Measurements from ENCODE around the gene DUS1L.

DUS1L gene

DNA sequence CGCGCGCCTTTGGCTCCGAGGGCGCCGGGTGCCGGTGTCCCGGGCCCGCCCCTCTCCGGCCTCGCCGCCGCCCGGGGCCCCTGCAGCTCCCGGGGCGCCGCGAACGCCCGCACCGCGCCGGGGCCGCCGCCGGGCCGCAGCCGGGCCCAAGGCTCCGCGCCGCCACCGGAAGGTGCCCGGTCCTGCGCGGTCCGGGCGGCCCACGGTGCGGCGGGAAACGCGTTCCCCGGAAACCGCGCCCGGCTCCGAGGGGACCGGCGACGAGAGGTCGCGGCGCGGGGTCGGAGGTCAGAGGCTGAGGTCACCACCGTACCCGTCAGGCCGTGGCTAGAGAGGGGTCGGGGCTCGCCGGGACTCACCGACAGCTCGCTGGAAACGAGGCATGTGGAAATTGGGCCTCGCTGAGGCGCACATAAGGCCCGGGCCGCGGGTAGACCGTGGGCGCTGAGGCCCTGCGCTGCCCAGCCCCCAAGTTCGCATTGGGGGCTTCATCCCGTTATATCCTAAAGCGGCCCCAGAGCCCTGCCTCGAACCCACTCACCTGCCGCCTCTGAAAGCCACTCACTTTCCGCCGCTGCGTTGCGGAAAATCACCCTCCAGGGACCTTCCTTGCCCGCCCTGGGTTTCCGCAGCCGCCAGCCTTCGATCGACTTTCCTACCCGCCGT, at the start of gene DUS1L:
DUS1L (minus strand) TSS at position 167 of the 666 bp plus-strand sequence. CDS start 745 bp downstream, outside the sequence.
- DNase-seq: no peak

- DNase-seq: no peak
Measured at GRCh38 chr17:82114872-82115271, 49.3 kb upstream of the DUS1L start.

- no peak for DNase-seq
Measured at GRCh38 chr17:82114447-82114846, 48.8 kb upstream of the DUS1L start.

- no peak for DNase-seq
Measured at GRCh38 chr17:82113941-82114340, 48.3 kb upstream of the DUS1L start.

- no peak for DNase-seq
Measured at GRCh38 chr17:82113422-82113821, 47.8 kb upstream of the DUS1L start.

GRCh38 chr17:82112914-82113311, 47.3 kb upstream of the DUS1L start:
- no peak for DNase-seq

DNA sequence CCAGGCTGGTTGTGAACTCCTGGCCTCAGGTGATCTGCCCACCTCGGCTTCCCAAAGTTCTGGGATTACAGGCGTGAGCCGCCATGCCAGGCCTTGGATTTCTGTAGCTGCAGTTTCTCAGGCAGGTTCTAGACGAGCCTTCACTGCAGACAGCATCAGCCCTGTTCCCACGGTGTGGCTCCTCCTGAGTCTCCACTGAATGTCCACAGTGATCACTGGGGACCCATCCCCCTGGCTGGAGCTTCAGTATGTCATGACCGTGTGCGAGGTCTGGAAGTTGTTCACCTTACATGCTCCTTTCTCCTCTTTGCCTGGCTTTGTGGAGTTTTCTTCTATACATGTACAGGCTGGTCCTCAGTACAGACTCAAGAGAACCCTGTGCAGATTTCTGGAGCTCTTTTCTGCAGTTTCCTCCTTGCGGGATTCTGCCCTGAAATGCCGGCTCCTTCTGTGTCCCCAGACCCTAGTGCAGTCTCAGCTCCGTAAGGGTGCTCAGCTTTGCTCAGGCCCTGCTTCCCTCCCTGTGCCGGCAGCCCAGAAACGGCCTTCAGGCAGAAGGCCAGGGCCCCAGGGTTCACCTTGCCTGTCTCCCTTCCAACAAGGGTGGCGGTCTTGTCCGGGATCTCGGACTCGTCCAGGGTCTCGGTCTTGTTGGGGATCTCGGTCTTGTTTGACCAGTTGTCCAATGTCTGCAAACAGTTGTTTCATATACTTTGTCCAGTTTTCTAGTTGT, 46.7 kb upstream of the DUS1L start:
- DNase-seq: no peak

DNA sequence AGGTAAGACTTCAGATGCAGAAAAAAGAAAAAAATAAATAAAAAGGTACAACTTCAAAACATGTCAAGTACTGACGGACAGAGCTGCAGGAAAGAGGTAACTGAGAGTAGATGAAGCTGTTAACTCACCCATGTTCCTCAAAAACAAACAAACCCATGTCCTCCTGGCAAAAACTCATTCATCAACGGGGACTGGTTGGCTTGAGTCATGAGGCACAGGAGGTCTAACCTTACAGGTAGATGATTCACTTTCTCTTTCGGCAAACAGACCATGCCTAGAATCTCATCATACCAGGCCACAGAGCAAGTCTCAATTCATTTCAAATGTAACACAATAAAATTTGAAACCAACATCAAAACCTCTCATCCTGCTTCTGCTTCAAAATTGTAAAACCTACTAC, 44.7 kb upstream of the DUS1L start:
- DNase-seq: no peak

DNA sequence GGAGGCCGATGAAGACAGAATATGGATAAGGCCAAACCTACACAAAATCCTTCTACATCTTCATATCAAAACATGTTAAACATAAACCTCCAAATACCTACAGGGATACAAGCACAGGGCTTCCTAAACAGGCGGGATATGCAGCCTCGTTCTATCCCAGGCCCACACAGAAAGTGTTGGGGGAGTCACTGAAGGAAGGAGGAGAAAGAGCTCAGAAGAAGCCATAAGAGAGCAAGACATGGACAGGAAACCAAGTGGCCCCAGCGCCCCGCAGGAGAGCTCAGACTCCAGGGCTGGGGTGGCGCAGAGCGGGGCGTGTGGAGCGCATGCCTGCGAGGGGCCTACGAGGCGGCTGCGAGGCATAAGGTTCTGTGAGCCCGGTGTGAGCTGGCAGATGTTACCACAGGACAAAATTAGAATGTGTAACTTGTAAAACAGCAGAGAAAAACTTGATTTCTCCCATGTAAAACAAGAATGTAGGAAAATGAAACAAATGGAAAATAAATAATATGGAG, 43.4 kb upstream of the DUS1L start:
- DNase-seq: no peak

- DNase-seq: no peak
Measured at GRCh38 chr17:82108496-82108945, 42.9 kb upstream of the DUS1L start.

GRCh38 chr17:82108038-82108437, 42.4 kb upstream of the DUS1L start:
- DNase-seq: no peak

GRCh38 chr17:82107341-82107860, 41.8 kb upstream of the DUS1L start:
- DNase-seq: no peak

DNA sequence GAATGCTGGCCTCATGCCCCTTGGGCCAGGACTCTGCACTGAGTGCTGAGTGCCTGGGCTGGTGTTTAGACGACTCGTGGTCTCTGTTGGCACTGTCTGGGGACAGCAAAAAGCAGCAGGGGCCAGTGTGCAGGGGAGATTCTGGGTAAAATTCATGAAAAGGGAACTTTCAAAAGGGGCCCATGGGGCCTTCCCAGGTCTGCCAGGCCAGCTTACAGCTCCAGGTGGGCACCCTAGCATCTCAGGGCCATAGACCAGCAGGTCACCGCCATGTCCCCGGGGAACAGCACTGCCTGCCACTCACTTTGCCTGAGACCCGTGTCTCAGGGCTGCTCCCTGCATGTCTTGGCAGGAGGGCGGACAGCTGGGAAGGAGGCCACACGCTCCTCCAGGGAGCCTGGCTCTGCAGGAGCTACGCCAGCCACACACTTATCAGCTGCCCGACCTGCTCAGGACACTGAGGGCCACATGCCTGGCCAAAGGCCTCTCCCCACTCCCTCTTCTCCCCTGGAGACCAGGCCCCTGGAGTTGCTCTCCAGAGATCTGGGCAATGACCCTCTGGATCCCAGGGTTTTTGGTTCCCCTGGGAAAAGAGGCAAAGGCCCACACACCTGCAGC, 41.2 kb upstream of the DUS1L start:
- no peak for DNase-seq

DNA sequence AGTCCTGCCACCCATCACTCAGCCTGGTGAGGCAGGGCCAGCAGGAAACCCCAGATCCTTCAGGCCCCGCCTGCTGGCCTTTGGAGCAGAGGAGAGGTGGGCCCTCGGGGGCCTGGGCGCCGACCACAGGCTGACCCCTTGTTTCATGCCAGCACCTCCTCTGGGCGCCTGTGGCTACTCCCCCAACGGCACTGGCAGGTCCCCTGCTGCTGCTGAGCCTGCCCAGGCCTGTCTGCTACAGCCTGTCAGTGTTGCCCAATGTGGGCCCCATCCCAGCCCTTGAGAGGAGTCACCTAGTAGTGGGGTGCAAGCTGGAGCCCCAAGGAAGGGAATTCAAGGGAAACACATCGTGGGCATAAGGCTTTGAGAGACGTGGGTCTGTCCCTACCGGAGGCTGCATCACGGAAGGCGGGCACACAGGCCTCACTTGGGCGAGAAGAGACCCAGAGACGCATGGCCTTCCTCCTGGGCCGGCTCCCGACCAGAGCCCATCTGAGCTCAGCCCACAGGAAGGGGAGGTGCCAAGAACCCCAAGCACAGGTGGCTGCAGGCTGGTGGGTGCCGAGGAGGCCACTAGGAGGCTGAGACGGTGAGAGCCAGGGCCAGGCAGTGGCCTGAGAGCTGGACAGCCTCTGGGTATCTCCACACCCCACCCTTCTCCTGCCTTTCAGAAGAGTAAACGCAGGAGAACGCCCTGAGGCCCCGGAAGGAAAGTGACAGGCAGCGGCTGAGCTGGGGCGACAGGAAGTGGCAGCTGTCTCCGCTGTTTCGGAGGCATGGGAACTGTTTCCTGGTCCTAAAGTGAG, 40.5 kb upstream of the DUS1L start:
- DNase-seq: no peak

- no peak for DNase-seq
Measured at GRCh38 chr17:82105417-82105881, 39.8 kb upstream of the DUS1L start.

DNA sequence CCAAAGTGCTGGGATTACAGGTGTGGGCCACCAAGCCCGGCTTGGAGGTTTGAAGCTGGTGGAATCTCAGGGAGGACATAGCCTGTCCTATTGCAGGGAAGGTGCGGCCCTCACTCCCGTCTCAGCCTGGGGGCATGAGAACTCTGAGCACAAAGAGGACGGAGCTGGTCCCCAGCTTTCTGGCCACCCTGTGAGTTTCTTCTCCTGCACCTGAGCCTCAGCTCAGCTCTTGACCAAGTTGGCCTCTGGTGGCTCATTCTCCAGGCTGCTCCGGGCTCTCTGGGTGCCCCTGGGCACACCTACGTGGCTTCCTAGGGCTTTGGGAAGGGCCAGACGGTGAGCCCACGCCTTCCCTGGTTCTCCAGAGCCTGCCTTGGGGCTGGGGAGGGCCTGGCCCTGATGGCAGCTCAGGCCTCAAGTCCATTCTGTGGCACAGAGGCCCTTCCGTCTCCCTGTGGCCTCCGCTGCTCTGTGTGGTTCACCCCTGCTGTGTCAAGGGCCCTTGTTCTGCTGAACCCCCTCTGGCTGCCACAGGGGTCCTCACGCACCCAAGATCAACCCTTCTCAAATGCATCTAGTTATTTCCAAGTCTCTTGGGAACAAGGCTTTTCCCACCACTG, 39.3 kb upstream of the DUS1L start:
- DNase-seq: no peak

DNA sequence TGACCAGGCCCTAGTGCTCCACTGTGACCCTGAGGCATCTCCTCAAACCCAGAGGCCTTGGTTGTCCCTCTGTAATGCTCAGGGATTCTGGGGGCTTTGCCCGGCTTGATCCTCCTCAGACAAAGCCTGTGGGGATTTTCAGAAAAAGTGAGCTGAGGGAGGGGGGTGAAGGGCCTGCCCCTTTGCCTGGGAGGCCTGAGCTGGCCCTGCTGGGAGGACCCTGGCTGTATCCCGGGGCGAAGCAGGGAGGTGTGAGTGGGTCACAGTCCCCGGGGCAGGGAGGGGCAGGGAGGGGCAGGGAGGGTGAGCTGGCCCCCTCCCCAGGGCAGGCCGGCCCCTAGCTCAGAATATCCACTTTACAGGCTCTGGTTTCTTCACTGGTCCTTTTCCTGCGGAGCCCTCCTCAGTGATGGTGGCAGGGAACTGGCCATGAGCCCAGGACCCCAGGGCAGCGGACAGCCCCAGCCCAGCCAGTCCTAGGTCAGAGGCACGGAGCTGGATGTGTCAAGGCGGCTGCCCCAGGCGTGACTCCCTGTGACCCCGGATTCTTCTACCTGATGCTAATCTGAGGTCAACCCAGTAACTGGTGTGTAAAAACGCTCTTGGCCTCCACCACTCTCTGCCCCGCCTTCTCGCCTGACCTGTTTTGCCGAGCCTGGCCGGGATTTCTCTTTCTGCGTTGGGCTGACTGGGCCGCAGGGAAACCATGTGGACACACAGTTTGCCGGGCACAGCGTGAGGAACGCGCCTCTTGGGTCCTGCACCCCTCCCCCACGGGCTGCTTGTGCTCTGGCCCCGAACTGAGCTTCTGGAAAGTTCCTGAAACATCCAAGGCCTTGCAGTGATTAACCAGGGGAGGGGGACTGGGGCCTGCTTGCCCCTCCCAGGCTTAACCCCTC, 38.2 kb upstream of the DUS1L start:
- no peak for DNase-seq

GRCh38 chr17:82101767-82102679, 36.4 kb upstream of the DUS1L start:
- no peak for DNase-seq

- DNase-seq: no peak
Measured at GRCh38 chr17:82101301-82101715, 35.7 kb upstream of the DUS1L start.

All from DMS79 (cell line).